ENCODE measurements around the gene NAV1.

GRCh38 chr1:201573030-201573429 lies 34.1 kb downstream of the NAV1 start:
- TF ChIP-seq GABPB1 (CRISPR knock-in tag; IDR thresholded peaks at IDR 0.05) (no peak), NR3C1 (CRISPR knock-in tag; conservative IDR thresholded peaks at IDR 0.05; ENCODE audit: low read depth) (no peak), MAX (CRISPR knock-in tag; IDR thresholded peaks at IDR 0.05) (no peak), TEAD4 (CRISPR knock-in tag; IDR thresholded peaks at IDR 0.05) (no peak), SP1 (CRISPR knock-in tag; conservative IDR thresholded peaks at IDR 0.05) (no peak), ZNF121 (CRISPR knock-in tag; IDR thresholded peaks at IDR 0.05) (no peak)
- TF ChIP-seq, protein P1, sequence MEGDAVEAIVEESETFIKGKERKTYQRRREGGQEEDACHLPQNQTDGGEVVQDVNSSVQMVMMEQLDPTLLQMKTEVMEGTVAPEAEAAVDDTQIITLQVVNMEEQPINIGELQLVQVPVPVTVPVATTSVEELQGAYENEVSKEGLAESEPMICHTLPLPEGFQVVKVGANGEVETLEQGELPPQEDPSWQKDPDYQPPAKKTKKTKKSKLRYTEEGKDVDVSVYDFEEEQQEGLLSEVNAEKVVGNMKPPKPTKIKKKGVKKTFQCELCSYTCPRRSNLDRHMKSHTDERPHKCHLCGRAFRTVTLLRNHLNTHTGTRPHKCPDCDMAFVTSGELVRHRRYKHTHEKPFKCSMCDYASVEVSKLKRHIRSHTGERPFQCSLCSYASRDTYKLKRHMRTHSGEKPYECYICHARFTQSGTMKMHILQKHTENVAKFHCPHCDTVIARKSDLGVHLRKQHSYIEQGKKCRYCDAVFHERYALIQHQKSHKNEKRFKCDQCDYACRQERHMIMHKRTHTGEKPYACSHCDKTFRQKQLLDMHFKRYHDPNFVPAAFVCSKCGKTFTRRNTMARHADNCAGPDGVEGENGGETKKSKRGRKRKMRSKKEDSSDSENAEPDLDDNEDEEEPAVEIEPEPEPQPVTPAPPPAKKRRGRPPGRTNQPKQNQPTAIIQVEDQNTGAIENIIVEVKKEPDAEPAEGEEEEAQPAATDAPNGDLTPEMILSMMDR (IDR thresholded peaks at IDR 0.05): no peak
